Right lobe of liver (tissue), 6 donors: ENCODE results near the gene CA7. TPM values are rescaled to one million over a fixed set of nuclear protein-coding genes. Genes with fewer than 3 reads are reported as not detected.

ENCODE experiments used
- ATAC-seq, 4 donors: fragments of 200-7000 bp; cut with Tn5 transposase; one replicate each; pipeline ENCODE4 v1.9.1; 2020; ENCODE audit warnings: mild to moderate bottlenecking in 4 of 4, moderate library complexity in 4 of 4
- DNase-seq, 3 donors: peaks; one replicate each; pipeline ENCODE4 v3.0.0-alpha.2; 2020
- H3K27ac ChIP-seq, 3 donors: fragments of 200-600 bp; one replicate each; pipeline ENCODE4 v1.8.0; 2022
- H3K27me3 ChIP-seq, 2 donors: fragments of 200-600 bp; one replicate each; pipeline ENCODE4 v1.8.0; 2022
- H3K36me3 ChIP-seq, 4 donors: fragments of 200-600 bp; sonication (generic) in 1 of 4; one replicate each; pipeline versions ENCODE4 v1.5.1 to v1.8.0; 2017 to 2022; ENCODE audit warnings: control low read depth in 1 of 4
- H3K4me1 ChIP-seq, 4 donors: fragments of 200-600 bp; sonication (generic) in 1 of 4; one replicate each; pipeline versions ENCODE4 v1.5.1 to v1.8.0; 2017 to 2022; ENCODE audit warnings: control low read depth in 1 of 4
- H3K4me3 ChIP-seq, 3 donors: fragments of 200-600 bp; one replicate each; pipeline ENCODE4 v1.8.0; 2022
- H3K9me3 ChIP-seq, 4 donors: fragments of 200-600 bp; sonication (generic) in 1 of 4; one replicate each; pipeline versions ENCODE4 v1.5.1 to v1.8.0; 2017 to 2022; ENCODE audit warnings: control low read depth in 1 of 4
- POLR2A ChIP-seq: fragments of 450-650 bp; IDR thresholded peaks from one replicate; pipeline ENCODE4 v1.6.1; 2017; ENCODE audit warnings: antibody characterized with exemption, mild to moderate bottlenecking
- WGBS: methylation state at CpG from one replicate; pipeline ENCODE4 v1.1.6; 2018; ENCODE audit warnings: low coverage, low lambda C conversion rate; ENCODE audit not compliant: insufficient coverage; ENCODE audit errors: missing lambda C conversion rate; 5-methylcytosine and 5-hydroxymethylcytosine counted together
- intact Hi-C, 2 donors: fragments of 100-400 bp; cut with DNase I; formaldehyde crosslinking; loops; one replicate each; pipeline versions ENCODE4 v1.11.2 to v1.14.1; 2022
- total RNA-seq, 6 experiments: library from RNA; depleted of rRNA in 2 of 6; stranded (reverse); fragments of >200 nt in 2 of 6; fragmentation: NEBNext Ultra II Directional in 3 of 6; extraction: Animal tissue kit (Norgen Biotek cat#: 25700) in 3 of 6; gene quantifications; one replicate each; pipeline versions ENCODE4 v1.1.0 to v1.2.4, GENCODE V29; 2016 to 2023
- TF ChIP-seq, protein P1 (sequence below), 4 donors: fragments of 200-600 bp in 3 of 4; fragments of 450-650 bp in 1 of 4; IDR thresholded peaks; one replicate each; pipeline versions ENCODE4 v1.5.1 to v1.8.0; 2016 to 2022; ENCODE audit warnings: antibody characterized with exemption in 4 of 4, mild to moderate bottlenecking in 2 of 4
- donor health status: DM: no; HTN: yes; CAD: no.
- donor health status: DM: no; HTN: no; CAD: no.
- donor health status: DM: no; HTN: no; CAD: no.
- donor health status: DM: no; HTN: yes; CAD: no.
- donor health status: DM: no; HTN: yes; CAD: no.

The CA7 gene
- total RNA-seq, 6 experiments from 2014 or later, result not detected

DNA sequence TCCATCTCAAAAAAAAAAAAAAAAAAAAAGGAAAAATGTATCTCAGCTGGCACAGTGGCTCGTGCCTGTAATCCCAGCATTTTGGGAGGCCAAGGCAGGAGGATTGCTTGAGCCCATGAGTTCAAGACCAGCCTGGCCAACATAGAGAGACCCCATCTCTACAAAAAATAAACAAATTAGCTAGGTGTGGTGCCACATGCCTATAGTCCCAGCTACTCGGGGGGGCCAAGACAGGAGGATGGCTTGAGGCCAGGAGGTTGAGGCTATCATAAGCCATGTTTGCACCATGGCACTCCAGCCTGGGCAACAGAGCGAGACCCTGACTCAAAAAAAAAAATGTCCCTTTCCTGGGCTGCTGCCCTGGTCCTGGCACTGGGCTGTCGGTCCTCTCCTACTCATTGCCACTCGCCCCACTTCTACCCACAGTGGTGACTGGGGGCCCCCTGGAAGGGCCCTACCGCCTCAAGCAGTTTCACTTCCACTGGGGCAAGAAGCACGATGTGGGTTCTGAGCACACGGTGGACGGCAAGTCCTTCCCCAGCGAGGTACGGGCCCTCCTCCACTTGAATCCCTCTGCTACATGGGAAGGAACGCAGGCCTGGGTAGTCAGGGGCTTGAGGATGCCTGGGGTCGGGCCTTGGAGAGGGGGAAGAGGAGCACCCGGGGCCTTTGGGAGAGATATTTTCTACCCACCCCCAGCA is 6.1 kb downstream of the CA7 start:
- Histone ChIP-seq H3K9me3 (no peaks in the 10 kb centered on the region), H3K4me3 (no peak overlapping the region), H3K36me3 (no peaks in the 10 kb centered on the region), H3K4me1 (no peaks in the 10 kb centered on the region), H3K27me3 (no peaks in the 10 kb centered on the region), H3K27ac (no peak overlapping the region)
- intact Hi-C loops, result no loop called here
- ATAC-seq, result no peak
- 79% methylated on average over 2 of the region's 14 CpGs for WGBS
- TF ChIP-seq, protein P1, sequence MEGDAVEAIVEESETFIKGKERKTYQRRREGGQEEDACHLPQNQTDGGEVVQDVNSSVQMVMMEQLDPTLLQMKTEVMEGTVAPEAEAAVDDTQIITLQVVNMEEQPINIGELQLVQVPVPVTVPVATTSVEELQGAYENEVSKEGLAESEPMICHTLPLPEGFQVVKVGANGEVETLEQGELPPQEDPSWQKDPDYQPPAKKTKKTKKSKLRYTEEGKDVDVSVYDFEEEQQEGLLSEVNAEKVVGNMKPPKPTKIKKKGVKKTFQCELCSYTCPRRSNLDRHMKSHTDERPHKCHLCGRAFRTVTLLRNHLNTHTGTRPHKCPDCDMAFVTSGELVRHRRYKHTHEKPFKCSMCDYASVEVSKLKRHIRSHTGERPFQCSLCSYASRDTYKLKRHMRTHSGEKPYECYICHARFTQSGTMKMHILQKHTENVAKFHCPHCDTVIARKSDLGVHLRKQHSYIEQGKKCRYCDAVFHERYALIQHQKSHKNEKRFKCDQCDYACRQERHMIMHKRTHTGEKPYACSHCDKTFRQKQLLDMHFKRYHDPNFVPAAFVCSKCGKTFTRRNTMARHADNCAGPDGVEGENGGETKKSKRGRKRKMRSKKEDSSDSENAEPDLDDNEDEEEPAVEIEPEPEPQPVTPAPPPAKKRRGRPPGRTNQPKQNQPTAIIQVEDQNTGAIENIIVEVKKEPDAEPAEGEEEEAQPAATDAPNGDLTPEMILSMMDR (IDR thresholded peaks at IDR 0.05), result no peak
- peak in 1 of 3 donors; percentile 30 for DNase-seq

DNA sequence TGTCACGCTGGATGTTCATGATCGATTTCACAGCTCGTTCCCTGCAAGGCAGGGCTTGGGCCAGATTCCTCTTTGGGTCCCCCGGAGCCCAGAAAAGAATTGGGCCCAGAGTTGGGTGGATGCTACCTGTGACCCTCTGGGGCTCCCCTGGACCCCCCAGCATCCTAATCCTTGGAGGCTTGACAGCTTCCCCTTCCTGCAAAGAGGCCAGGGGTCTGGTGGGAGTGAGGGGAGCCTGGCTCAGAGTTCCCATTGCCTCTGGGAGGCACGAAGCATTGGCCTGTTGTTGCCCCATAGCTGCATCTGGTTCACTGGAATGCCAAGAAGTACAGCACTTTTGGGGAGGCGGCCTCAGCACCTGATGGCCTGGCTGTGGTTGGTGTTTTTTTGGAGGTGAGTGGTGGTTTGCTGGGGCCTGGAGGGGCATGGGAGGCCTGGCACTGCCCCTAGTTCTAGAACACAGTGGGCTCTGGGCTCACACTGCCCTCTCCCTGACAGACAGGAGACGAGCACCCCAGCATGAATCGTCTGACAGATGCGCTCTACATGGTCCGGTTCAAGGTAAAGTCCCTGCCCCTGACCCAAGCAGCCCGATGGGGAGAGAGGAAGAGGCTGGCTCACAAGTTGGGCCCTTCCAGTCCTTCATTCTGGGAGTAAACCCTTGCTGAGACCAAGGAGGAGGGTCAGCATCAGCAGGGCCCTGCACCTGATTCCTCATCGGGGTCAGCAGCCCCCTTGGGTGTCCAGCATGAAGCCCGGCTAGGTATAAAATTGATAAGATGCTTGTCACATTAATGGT is 7.2 kb downstream of the CA7 start:
- Histone ChIP-seq H3K27ac (no peak overlapping the region), H3K36me3 (no peaks in the 10 kb centered on the region), H3K9me3 (no peaks in the 10 kb centered on the region), H3K27me3 (no peaks in the 10 kb centered on the region), H3K4me3 (no peak overlapping the region), H3K4me1 (no peaks in the 10 kb centered on the region)
- intact Hi-C loops, result no loop called here
- WGBS, result 68% methylated on average over 5 of the region's 13 CpGs
- peak in 1 of 3 donors; percentile 20 for DNase-seq
- no peak for ATAC-seq
- TF ChIP-seq, protein P1 (IDR thresholded peaks at IDR 0.05), result no peak
- TF ChIP-seq POLR2A, result no peak

- no peak overlapping the region for H3K4me3 ChIP-seq
- H3K36me3 ChIP-seq, result no peaks in the 10 kb centered on the region
- no peaks in the 10 kb centered on the region for H3K9me3 ChIP-seq
- H3K27me3 ChIP-seq, result no peaks in the 10 kb centered on the region
- WGBS, result no CpG with 5 or more reads among the region's 15 CpGs
- H3K27ac ChIP-seq, result no peak overlapping the region
- DNase-seq, result peak in 1 of 3 donors; percentile 17
- no peak for TF ChIP-seq POLR2A
- TF ChIP-seq, protein P1 (IDR thresholded peaks at IDR 0.05), result no peak
- intact Hi-C loops, result no loop called here
- no peak for ATAC-seq
- no peaks in the 10 kb centered on the region for H3K4me1 ChIP-seq
These were observed 9.3 kb downstream of the CA7 start for GRCh38 chr16:66853261-66854139.

DNA sequence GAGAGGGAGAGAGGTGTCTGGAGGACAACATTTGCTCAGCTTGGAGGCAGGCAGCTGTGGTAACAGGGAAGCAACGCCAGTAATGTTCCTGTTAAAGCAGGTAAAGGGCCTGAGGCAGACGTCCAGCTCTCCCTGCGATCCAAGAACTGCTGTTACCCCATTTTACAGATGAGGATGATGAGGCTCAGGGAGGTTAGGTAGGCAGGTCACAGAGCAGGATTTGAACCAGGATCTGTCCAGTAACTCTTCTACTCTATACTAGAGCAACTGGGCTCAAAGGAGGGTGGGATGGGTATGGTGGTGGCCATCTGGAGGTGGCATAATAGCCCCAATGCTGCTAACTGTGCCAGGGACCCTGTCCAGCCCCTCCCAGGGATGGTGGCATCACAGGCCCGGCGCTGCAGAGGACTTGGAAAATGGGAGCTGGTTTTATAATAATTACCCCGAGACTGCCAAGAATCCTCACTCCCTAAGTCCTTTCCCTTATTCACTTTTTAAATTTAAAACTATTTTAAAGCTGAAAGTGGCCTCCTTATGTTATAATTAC is 12.0 kb downstream of the CA7 start:
- 84% methylated on average over 3 of the region's 6 CpGs for WGBS
- H3K4me1 ChIP-seq, result no peaks in the 10 kb centered on the region
- no peaks in the 10 kb centered on the region for H3K27me3 ChIP-seq
- intact Hi-C loops, result no loop called here
- no peaks in the 10 kb centered on the region for H3K9me3 ChIP-seq
- no peak for TF ChIP-seq POLR2A
- TF ChIP-seq, protein P1 (IDR thresholded peaks at IDR 0.05), result no peak
- no peak for ATAC-seq
- no peak overlapping the region for H3K4me3 ChIP-seq
- no peak for DNase-seq
- no peaks in the 10 kb centered on the region for H3K36me3 ChIP-seq
- H3K27ac ChIP-seq, result no peak overlapping the region
